GM12878 (cell line): ENCODE measurements around the gene IQCH. TPM values are rescaled to one million over a fixed set of nuclear protein-coding genes. Genes with fewer than 3 reads are reported as not detected.

Source experiments
- ATAC-seq: fragments of 200-7000 bp; cut with Tn5 transposase; 3 replicates; pipeline ENCODE4 v1.9.1; 2020; ENCODE audit warnings: mild to moderate bottlenecking, moderate library complexity
- BruUV-seq: library from RNA; stranded (reverse); fragments of 400-500 nt; replicated peaks from 2 replicates; lab custom pipeline; 2021; lab: Mats Ljungman, UMichigan
- CTCF ChIA-PET: fragments of 300-600 bp; sonication (Branson Sonifier 250); formaldehyde crosslinking; extraction: SDS; loops from one replicate; lab custom pipeline; 2021; ENCODE audit warnings: inconsistent platforms; lab: Yijun Ruan, JAX
- POLR2A ChIA-PET: fragments of 350-600 bp; formaldehyde crosslinking; extraction: SDS; loops from one replicate; lab custom pipeline; 2021; ENCODE audit warnings: inconsistent platforms; lab: Charles Lee
- RAD21 ChIA-PET: fragments of 300-600 bp; sonication (Branson Sonifier 250); formaldehyde crosslinking; loops from one replicate; lab custom pipeline; 2023; ENCODE audit warnings: antibody characterized with exemption; ENCODE audit not compliant: unreplicated experiment; lab: Charles Lee
- SMC1A ChIA-PET: fragments of 300-600 bp; sonication (Branson Sonifier 250); formaldehyde crosslinking; loops from one replicate; lab custom pipeline; 2023; ENCODE audit not compliant: unreplicated experiment, uncharacterized antibody; lab: Charles Lee
- DNase-seq: peaks from one replicate; pipeline ENCODE4 v3.0.0-alpha.2; 2011; ENCODE audit warnings: low read depth, low spot score
- FAIRE-seq: peaks from 3 replicates; lab custom pipeline; 2011; peaks lifted over from hg19 to GRCh38; lab: Jason Lieb, UNC
- H2AFZ ChIP-seq: 2 replicates; pipeline ENCODE4 v1.6.0; 2011; ENCODE audit warnings: low read depth, low read length, control low read depth; ENCODE audit not compliant: control insufficient read depth
- H3K27ac ChIP-seq: 2 replicates; pipeline ENCODE4 v1.5.1; 2011; ENCODE audit warnings: control low read depth; ENCODE audit not compliant: control insufficient read depth, insufficient read depth
- H3K27me3 ChIP-seq, 2 experiments: replicated peaks in 1 of 2; 2 replicates each; pipeline versions ENCODE4 v1.6.0 to v1.6.1; 2011; ENCODE audit warnings: low read length in 1 of 2; ENCODE audit not compliant: control insufficient read depth in 2 of 2, insufficient read depth in 2 of 2
- H3K36me3 ChIP-seq, 2 experiments: 2 replicates each; pipeline ENCODE4 v1.5.1; 2011; ENCODE audit warnings: low read length in 1 of 2; ENCODE audit not compliant: control insufficient read depth in 2 of 2, insufficient read depth in 2 of 2
- H3K4me1 ChIP-seq: 2 replicates; pipeline ENCODE4 v1.6.1; 2011; ENCODE audit warnings: mild to moderate bottlenecking, low read length, moderate library complexity, mixed read lengths; ENCODE audit not compliant: control insufficient read depth, insufficient read depth
- H3K4me2 ChIP-seq: 2 replicates; pipeline ENCODE4 v1.6.0; 2011; ENCODE audit warnings: control low read depth; ENCODE audit not compliant: control insufficient read depth, insufficient read depth
- H3K4me3 ChIP-seq: fragments of 200-600 bp; sonication (generic); 2 replicates; pipeline ENCODE4 v1.5.1; 2016
- H3K79me2 ChIP-seq: 2 replicates; pipeline ENCODE4 v1.6.0; 2011; ENCODE audit warnings: low read length; ENCODE audit not compliant: control insufficient read depth, insufficient read depth
- H3K9ac ChIP-seq: 2 replicates; pipeline ENCODE4 v1.8.0; 2011; ENCODE audit warnings: low read length, control low read depth, mixed read lengths; ENCODE audit not compliant: control insufficient read depth, insufficient read depth
- H3K9me3 ChIP-seq: replicated peaks from 3 replicates; pipeline ENCODE4 v1.5.1; 2011; ENCODE audit warnings: mild to moderate bottlenecking, low read length; ENCODE audit not compliant: control insufficient read depth, insufficient read depth
- H4K20me1 ChIP-seq: 2 replicates; pipeline ENCODE4 v1.6.0; 2011; ENCODE audit not compliant: control insufficient read depth, insufficient read depth
- BCL11A ChIP-seq: IDR thresholded peaks from 2 replicates; pipeline ENCODE4 v1.6.1; 2011; ENCODE audit warnings: low read depth, low read length
- RAD21 ChIP-seq: IDR thresholded peaks from 2 replicates; pipeline ENCODE4 v1.6.1; 2011; ENCODE audit warnings: mild to moderate bottlenecking, low read depth, low read length, moderate library complexity; ENCODE audit not compliant: insufficient read depth
- SMAD1 ChIP-seq: fragments of 450-650 bp; IDR thresholded peaks from 2 replicates; pipeline ENCODE4 v1.6.1; 2018; ENCODE audit warnings: mild to moderate bottlenecking, low read depth; ENCODE audit not compliant: partially characterized antibody
- WGBS: methylation state at CpG from one replicate; pipeline ENCODE4 v1.1.6; 2016; ENCODE audit warnings: low lambda C conversion rate; ENCODE audit not compliant: insufficient replicate concordance, insufficient coverage; ENCODE audit errors: missing lambda C conversion rate; 5-methylcytosine and 5-hydroxymethylcytosine counted together
- in situ Hi-C: fragments of 300-500 bp; cut with MboI; formaldehyde crosslinking; loops from 9 replicates; pipeline ENCODE4 v1.14.3; 2018; ENCODE audit warnings: mixed read lengths
- intact Hi-C: fragments of 100-400 bp; cut with micrococcal nuclease; formaldehyde crosslinking; loops from one replicate; pipeline ENCODE4 v1.14.2; 2022; ENCODE audit not compliant: unreplicated experiment
- polyA plus RNA-seq, 11 experiments: library from polyadenylated mRNA; depleted of rRNA in 4 of 11; unstranded in 6 of 11; stranded (reverse) in 5 of 11; fragments of >200 nt; fragmentation: Nextera tagmentation in 4 of 11; fragmentation: Illumina TruSeq in 1 of 11; extraction: Ambion mirVana in 4 of 11; extraction: Trizol in 1 of 11; gene quantifications; 1 replicate in 1 of 11; 2 replicates in 10 of 11; pipeline versions ENCODE4 v1.2.1 to v1.2.3, GENCODE V29; 2011 to 2016; ENCODE audit warnings: inconsistent platforms in 2 of 11, missing spikeins in 2 of 11, low read depth in 1 of 11
- total RNA-seq, 4 experiments: library from RNA; depleted of rRNA in 3 of 4; stranded (reverse); fragments of >200 nt in 3 of 4; fragmentation: Illumina TruSeq in 1 of 4; extraction: Trizol in 1 of 4; gene quantifications; 2 replicates each; pipeline versions ENCODE4 v1.2.1 to v1.2.3, GENCODE V29; 2013 to 2021
- TF ChIP-seq, protein P1 (sequence below): fragments of 450-650 bp; IDR thresholded peaks from 2 replicates; pipeline ENCODE4 v1.6.1; 2017; ENCODE audit warnings: mild to moderate bottlenecking
- TF ChIP-seq, protein P2 (sequence below): fragments of 450-650 bp; IDR thresholded peaks from 2 replicates; pipeline ENCODE4 v1.6.1; 2017; ENCODE audit warnings: low read depth, mild to moderate bottlenecking, moderate library complexity
- TF ChIP-seq, protein P3 (sequence below): IDR thresholded peaks from 2 replicates; pipeline ENCODE4 v1.6.1; 2011; ENCODE audit warnings: borderline replicate concordance, low read depth, mild to moderate bottlenecking, moderate library complexity, low read length; ENCODE audit not compliant: insufficient read depth, poor library complexity, severe bottlenecking

IQCH gene
- total and polyA plus RNA-seq, 10 of the 15 experiments (the other 5 are each of a cell fraction or from before 2014, with no cell fraction given), result 0.29 to 1.3 (median 0.99) TPM

DNA sequence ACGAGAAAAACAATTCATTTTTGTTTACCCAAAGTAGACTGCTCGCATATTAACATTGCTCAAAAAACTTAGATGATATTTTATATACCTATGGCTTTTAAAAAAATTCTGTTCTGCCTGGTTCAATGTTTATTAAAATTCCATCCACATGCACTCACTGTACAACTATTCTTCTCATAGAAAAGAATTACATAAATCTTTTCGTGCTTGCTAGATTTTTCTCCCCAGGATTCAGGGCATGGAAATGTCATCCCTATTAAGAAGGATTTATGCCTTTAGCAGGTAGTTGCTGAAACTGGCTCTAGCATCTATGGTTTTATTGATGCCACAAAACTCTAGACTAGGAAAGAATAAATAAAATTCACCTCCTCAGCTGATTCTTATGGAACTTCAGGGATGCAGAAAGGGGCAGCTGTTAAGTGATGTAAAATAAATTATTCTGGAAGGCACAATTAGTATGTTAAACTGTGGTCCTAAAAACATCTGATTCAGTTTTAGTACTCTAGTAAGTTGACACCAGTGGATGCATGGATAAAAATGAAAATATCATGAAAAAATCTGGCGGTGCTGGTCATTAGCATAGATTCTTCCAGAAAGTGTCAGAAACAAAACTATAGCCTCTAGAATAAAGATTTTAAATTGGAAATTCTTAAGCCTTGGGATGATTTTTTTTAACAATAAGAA is 41.8 kb upstream of the IQCH start (continued):
- TF ChIP-seq, protein P1, sequence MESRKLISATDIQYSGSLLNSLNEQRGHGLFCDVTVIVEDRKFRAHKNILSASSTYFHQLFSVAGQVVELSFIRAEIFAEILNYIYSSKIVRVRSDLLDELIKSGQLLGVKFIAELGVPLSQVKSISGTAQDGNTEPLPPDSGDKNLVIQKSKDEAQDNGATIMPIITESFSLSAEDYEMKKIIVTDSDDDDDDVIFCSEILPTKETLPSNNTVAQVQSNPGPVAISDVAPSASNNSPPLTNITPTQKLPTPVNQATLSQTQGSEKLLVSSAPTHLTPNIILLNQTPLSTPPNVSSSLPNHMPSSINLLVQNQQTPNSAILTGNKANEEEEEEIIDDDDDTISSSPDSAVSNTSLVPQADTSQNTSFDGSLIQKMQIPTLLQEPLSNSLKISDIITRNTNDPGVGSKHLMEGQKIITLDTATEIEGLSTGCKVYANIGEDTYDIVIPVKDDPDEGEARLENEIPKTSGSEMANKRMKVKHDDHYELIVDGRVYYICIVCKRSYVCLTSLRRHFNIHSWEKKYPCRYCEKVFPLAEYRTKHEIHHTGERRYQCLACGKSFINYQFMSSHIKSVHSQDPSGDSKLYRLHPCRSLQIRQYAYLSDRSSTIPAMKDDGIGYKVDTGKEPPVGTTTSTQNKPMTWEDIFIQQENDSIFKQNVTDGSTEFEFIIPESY, result no peak
- TF ChIP-seq SMAD1, result no peak

DNA sequence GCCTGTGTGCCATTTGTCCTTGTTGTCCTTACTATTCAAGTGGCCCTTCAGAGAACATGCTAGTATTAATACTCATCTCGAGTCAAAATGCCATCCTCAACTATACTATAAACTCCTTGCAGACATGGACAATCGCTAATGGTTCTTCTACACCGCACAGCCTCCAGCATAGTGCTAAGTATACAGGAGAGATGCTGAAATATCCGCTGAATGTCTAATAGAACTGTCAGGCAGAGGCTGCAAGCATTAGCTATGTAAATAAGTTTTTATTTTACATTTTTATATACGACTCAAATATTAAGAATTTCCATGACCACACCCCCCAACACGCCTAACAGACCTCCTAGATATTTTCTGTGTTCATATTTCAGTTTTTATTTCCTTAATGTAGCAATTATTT is 39.5 kb upstream of the IQCH start:
- Histone ChIP-seq H3K4me1 (no peaks in the 10 kb centered on the region), H3K4me3 (no peak overlapping the region), H3K36me3 (no peaks in the 10 kb centered on the region)
- 87% methylated on average over 6 of the region's 6 CpGs for WGBS
- BruUV-seq, result no TSS peak
- POLR2A ChIA-PET, result no interaction called here
- ATAC-seq (no peak), DNase-seq (no peak)
- TF ChIP-seq, protein P2, sequence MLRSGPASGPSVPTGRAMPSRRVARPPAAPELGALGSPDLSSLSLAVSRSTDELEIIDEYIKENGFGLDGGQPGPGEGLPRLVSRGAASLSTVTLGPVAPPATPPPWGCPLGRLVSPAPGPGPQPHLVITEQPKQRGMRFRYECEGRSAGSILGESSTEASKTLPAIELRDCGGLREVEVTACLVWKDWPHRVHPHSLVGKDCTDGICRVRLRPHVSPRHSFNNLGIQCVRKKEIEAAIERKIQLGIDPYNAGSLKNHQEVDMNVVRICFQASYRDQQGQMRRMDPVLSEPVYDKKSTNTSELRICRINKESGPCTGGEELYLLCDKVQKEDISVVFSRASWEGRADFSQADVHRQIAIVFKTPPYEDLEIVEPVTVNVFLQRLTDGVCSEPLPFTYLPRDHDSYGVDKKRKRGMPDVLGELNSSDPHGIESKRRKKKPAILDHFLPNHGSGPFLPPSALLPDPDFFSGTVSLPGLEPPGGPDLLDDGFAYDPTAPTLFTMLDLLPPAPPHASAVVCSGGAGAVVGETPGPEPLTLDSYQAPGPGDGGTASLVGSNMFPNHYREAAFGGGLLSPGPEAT, result no peak
- TF ChIP-seq RAD21 (no peak), BCL11A (no peak)
- TF ChIP-seq, protein P3, sequence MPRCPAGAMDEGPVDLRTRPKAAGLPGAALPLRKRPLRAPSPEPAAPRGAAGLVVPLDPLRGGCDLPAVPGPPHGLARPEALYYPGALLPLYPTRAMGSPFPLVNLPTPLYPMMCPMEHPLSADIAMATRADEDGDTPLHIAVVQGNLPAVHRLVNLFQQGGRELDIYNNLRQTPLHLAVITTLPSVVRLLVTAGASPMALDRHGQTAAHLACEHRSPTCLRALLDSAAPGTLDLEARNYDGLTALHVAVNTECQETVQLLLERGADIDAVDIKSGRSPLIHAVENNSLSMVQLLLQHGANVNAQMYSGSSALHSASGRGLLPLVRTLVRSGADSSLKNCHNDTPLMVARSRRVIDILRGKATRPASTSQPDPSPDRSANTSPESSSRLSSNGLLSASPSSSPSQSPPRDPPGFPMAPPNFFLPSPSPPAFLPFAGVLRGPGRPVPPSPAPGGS, result peak; percentile 71
- TF ChIP-seq, all 136 proteins: peak for 1
- intact Hi-C loops, result no loop called here
- Histone ChIP-seq H3K27me3 (no peaks in the 10 kb centered on the region), H4K20me1 (no peaks in the 10 kb centered on the region), H3K79me2 (no peaks in the 10 kb centered on the region), H3K4me2 (no peak overlapping the region), H2AFZ (no peak overlapping the region), H3K27ac (no peak overlapping the region), H3K9me3 (no peaks in the 10 kb centered on the region), H3K9ac (no peak overlapping the region)
- ChIA-PET RAD21 (no interaction called here), CTCF (no interaction called here), SMC1A (no interaction called here)
- FAIRE-seq, result no peak
- in situ Hi-C loops, result no loop called here
